Retinal pigment epithelial cell (primary cell): ENCODE measurements around the gene AIM2.
"Not testable (repeated sequence)": the region's sequence is repeated elsewhere in the genome, so short reads cannot be mapped to it uniquely, and the experiment has no call there.

Experiments used
- DNase-seq: peaks from one replicate; pipeline ENCODE4 v3.0.0-alpha.2; 2010; ENCODE audit warnings: low read depth
- H3K4me3 ChIP-seq: 2 replicates; pipeline ENCODE4 v1.5.1; 2011; ENCODE audit warnings: mild to moderate bottlenecking, low read length, control low read depth, moderate library complexity
- TF ChIP-seq, protein P1 (sequence below): conservative IDR thresholded peaks from 2 replicates; pipeline ENCODE4 v1.5.1; 2011; ENCODE audit warnings: low read depth, low read length, control low read depth, inconsistent platforms

The AIM2 gene, protein sequence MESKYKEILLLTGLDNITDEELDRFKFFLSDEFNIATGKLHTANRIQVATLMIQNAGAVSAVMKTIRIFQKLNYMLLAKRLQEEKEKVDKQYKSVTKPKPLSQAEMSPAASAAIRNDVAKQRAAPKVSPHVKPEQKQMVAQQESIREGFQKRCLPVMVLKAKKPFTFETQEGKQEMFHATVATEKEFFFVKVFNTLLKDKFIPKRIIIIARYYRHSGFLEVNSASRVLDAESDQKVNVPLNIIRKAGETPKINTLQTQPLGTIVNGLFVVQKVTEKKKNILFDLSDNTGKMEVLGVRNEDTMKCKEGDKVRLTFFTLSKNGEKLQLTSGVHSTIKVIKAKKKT

DNA sequence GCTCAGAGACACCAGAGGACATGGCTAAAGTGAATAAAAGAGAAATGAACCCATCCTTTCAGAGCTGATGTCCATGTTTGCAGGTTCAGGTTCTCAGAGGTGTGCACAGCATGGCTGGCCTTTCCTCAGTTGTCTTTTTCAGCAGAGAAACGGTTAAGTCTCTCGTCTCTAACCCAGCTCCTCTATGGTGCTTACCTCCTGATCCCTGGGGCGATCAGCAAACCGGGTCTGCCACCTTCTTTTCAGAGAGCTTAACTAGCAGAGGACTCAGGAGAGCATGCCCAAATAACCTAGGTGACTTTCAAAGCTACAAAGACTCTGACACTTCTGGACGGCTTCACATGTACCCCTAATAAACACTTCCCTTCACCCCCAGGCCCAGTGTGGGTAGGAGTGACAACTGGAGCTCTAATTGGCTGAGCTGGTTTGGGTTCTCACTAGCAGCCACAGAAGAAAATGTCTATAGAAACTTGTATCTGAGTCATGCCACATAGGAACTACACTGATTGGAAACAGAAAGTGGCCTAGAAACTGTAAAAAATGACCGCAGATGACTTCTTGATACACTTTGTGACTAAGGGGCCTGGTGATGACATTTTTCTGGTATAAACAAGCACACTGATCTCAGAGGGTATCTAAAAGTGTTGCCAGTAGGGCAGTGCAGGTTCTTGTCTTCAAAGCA is at the start of gene AIM2:
Gene AIM2 (minus strand): TSS at position 329 of the 682 bp plus-strand sequence. CDS start 3,267 bp downstream, outside the sequence.
- no peak for DNase-seq
- TF ChIP-seq, protein P1, sequence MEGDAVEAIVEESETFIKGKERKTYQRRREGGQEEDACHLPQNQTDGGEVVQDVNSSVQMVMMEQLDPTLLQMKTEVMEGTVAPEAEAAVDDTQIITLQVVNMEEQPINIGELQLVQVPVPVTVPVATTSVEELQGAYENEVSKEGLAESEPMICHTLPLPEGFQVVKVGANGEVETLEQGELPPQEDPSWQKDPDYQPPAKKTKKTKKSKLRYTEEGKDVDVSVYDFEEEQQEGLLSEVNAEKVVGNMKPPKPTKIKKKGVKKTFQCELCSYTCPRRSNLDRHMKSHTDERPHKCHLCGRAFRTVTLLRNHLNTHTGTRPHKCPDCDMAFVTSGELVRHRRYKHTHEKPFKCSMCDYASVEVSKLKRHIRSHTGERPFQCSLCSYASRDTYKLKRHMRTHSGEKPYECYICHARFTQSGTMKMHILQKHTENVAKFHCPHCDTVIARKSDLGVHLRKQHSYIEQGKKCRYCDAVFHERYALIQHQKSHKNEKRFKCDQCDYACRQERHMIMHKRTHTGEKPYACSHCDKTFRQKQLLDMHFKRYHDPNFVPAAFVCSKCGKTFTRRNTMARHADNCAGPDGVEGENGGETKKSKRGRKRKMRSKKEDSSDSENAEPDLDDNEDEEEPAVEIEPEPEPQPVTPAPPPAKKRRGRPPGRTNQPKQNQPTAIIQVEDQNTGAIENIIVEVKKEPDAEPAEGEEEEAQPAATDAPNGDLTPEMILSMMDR = no peak
- H3K4me3 ChIP-seq = no peak within 1 kb of the TSS

GRCh38 chr1:159123587-159123986 is 47.0 kb upstream of the AIM2 start:
- TF ChIP-seq, protein P1 = no peak
- no peak for DNase-seq
- no peak overlapping the region for H3K4me3 ChIP-seq

DNA sequence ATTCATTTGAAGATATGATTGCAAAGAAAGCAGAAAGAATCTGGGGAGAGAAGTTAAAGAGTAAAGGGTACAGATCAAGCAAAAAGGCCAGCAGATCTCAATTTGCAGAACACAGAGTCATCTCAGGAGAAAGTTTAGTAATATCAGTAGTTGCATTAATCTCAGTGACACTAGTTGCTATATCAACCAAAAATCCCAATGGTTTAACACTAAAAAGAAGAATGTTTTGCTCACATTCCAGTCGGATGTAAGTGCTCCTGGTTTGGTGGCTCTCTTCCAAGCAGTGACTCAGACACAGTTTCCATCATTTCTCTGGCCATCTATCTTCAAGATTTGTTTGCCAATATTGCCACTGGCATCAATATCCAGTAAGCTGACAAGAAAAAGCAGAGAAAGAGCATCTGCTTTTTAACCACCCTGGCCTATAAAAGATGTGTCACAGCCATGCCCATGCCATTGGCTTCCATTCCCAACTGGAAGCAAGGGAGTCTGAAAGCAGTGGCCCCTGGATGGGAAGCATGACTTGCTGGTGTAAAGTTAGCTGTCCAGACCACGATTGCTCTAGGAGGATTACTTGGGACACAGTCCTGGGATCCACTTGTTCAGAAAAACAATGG is 45.5 kb upstream of the AIM2 start:
- TF ChIP-seq, protein P1 = no peak
- peak; percentile 12 for DNase-seq
- no peak overlapping the region for H3K4me3 ChIP-seq

- H3K4me3 ChIP-seq = no peak overlapping the region
- TF ChIP-seq, protein P1 = no peak
- DNase-seq = no peak
Observed at GRCh38 chr1:159121526-159121925, 45.0 kb upstream of the AIM2 start.

DNA sequence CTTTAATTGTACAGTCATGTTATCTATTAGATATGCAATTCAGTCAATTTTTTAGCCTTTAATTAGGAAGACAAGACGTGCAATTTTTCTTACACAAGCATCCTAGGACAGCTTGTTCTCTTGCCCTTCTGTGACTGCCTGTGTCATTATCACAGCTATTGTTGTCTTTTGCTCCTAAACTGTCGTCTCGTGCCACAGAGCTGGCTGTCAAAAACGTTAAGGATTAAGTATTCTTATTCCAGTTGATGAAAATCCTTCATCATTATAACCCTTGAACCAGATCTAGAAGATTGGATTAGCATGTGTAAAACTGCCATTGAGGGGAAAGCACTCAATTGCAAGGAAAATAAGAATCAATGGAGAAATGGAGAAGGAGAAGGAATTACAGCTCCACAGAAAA is 43.8 kb upstream of the AIM2 start:
- H3K4me3 ChIP-seq = no peak overlapping the region
- no peak for DNase-seq
- TF ChIP-seq, protein P1 = no peak

DNA sequence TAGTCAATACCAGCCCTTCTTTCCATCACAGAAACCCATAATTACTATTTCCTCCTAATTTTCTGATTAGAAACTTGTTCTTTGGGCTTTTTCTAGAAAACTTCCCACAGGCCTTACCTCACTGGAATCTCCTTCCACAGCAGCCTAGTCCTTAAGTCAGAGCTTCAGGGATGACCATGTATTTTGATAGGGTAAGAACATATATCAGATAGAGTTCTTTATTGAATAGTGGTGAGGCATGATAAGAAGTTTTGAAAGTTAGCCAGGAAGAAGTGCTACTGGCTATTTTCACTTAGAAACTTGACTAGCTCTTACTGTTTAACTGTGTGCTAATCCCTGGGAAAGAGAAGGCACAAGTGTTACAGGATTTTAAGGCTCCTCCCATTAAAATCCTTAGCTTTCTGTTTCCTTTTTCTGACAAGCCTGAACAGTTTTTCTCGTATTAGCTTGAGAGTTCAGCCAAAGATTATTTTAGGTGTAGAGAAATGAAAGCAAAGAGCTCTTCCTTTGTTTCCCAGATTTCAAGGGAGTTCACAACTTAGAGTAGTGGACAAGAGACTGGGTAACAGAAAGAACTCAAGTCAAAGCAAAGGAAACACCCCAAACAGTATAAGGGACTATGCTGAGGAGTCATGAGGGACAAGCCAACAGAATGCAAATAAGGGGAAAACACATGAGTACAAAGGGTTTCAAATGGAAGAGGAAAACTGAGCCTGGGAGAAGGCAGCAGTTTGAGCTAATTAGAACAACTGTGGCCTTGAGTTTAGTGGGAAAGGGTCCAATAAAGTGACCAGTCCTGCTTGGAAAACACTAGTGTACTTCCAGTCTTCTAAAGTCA is 37.2 kb upstream of the AIM2 start:
- DNase-seq = no peak
- no peak overlapping the region for H3K4me3 ChIP-seq
- TF ChIP-seq, protein P1 = no peak

- DNase-seq, H3K4me3 ChIP-seq: not testable (repeated sequence)
Observed at GRCh38 chr1:159103021-159103420, 26.5 kb upstream of the AIM2 start.
